Ecto neural progenitor cell (in vitro differentiated cells): ENCODE results near the gene C5AR2.
"Not testable (repeated sequence)": the region's sequence is repeated elsewhere in the genome, so short reads cannot be mapped to it uniquely, and the experiment has no call there.

ENCODE experiments used
- DNase-seq: peaks from one replicate; pipeline ENCODE4 v3.0.0-alpha.2; 2018; ENCODE audit warnings: low spot score

The C5AR2 gene

DNA sequence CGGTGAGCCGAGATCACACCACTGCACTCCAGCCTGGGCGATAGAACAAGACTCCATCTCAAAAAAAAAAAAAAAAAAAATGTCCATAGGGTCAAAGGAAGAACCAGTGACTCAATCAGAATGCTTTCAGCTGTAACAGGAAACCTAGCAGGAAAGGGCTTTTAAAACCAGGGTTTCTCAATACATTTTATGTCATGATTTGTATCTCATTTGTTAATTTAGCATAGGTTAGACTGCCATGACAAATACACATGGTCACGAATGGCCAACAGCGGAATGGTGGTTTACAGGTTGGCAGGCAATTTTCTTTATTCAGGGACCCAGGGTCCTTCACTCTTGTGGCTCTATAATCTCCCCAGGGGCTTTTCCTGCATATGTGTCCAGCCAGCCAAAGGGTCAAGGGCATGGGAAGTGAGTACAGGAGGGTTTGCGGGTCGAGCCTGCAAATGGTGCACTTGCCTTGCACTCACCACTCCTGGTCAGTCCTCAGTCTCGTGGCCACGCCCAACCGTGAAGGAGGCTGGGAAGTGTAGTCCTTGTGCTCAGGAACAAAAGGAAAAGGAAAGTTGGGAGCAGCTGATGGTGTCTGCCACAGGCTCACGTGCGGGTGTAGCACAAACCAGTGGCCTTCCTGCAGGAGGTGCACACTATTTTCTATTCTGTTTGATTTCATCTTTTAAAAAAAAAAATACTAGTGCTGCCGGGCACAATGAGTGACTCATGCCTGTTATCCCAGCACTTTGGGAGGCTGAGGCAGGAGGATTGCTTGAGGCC, 32.0 kb downstream of the C5AR2 start:
- no peak for DNase-seq

DNA sequence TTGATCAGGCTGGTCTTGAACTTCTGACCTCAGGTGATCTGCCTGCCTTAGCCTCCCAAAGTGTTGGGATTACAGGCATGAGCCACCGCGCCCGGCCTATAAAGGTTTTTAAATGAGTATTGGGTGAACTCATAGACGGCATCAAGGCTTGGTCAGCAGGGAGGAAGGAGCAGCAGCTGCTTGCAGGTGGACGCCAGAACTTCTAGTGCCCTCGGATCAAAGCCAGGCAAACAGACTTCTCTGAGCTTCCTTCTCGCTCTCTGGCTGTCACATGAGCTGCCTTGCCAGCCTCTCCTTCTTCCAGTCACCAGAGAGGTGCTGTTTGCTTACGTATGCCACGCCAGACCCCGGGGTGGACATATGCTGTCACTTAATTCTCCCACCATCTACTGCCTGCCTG, 33.5 kb downstream of the C5AR2 start:
- not testable (repeated sequence) for DNase-seq

DNA sequence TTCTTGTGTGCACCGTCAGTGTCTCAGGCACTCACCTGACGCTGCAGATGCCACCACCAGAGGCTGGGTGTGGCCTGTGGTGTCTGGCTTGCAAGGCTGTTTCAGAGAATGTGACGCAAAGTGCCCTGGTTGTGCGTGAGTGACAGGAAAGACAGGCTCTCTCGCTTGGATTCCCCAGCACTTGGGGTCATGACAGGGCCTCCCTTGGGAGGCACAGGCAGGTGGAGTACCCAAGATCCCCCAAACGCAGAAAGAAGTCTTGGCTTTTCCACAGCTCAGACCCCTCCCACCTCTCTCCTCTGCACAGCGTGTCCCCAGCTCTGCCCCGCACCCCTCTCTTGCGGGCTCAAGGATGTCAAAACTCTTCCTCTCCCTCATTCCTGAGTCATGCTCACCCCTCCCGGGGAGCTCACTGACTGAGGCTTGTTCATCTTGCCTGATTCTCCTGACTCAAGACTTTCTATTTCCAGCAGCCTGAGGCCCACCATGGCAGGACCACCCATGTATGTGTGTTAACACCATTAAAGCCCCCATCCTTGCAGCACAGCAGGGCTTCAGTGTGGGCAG, 38.2 kb downstream of the C5AR2 start:
- no peak for DNase-seq

DNA sequence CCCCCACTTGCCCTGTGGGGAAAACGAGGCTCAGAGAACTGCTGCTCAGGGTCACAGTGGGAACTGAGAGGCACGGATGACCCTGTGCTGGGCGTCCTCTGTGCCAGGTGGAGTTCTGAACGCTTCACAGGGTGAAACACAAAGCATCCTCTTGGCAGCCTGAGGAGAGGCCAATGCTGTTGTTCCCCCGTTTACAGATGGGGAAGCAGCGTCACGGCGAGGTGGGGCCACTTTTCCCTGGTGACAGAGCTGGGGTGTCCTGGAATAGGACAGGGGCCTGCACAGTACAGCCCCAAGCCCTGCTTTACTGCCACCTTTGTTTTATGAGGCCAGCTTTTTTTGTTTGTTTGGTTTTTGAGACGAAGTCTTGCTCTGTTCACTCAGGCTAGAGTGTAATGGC, 39.3 kb downstream of the C5AR2 start:
- DNase-seq, result no peak

DNA sequence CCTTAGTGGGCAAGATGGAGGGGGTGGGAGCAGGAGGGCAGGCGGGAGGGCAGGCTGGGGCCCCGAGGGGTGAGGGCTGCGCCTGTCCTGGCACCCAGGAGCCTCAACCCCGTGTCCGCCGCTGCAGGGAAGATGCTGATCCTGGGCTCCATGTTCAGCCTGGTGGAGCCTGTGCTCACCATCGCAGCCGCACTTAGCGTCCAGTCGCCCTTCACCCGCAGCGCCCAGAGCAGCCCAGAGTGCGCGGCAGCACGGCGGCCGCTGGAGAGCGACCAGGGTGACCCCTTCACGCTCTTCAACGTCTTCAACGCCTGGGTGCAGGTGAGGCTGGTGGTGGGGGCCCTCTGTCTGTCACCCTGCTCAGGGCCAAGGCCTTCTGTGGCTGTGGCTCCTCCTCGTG, 40.6 kb downstream of the C5AR2 start:
- DNase-seq, result no peak

DNA sequence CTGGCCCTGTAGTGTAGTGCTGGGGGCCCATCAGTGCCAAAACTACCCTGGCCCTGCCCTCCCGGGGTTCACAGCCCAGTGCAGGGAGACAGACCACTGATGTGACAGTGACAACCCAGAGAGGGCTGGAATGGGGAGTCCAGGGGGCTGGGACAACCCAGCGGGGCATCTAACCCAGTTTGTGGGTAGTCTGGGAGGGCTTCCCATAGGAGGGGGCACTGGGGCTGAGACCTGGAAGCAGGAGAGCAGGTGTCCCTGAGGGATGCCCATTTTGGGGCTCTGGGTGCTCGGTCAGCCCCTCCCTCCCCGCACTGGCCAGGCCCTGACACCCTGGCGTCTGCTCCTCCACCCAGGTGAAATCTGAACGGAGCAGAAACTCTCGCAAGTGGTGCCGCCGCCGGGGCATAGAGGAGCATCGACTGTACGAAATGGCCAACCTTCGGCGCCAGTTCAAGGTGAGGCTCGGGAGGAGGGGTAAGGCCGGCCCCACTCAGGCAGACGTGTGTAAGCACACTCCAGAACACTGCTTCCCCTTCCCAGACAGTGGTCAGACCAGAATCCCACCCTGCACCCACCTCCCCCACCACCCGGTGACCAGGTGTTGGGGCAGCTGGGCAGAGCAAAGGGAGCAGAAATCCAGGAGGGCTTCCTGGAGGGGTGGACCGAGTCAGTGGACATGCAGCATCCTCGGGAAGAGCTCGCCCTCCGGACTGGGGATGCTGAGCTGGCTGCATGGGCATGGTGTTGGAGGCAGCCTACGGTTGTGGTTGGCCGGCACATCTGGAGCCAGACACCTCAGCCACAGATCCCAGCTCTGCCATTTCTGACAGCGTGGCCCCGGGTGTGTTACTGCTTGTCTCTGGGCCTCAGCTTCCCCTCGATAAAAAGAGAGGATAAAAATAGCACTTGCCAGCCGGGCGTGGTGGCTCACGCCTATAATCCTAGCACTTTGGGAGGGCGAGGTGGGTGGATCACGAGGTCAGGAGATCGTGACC, 41.6 kb downstream of the C5AR2 start:
- no peak for DNase-seq

DNA sequence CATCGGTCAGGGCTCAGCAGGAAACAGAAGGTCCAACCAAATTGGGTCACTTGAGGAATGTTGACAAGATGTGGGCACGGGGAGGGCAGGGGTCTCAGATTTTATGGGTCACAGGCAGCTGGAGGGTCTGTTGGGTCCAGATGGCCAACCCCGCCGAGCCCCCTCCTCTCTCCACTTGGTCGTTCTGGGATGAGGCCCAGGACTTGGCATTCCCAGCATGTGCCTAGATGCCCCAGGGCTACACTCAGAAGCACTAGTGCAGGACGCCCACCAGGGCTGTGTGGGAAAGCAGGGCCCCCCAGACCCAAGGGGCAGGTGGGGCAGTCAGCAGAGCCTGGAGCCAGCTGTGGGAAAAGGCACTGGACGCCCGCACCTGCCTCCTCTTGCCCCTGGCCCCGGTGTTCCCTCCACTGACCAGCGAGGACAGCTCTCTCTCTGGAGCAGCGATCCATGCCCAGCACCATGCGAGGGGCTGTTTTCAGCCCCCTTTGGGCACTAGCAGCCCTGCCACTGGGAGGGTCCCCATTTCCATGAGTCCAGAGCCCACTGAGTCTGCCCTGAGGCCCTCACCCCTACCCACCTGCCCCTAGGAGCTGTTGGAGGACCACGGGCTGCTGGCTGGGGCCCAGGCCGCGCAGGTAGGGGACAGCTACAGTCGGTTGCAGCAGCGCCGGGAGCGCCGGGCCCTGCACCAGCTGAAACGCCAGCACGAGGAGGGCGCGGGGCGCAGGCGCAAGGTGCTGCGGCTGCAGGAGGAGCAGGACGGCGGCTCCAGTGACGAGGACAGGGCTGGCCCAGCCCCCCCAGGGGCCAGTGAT, 43.1 kb downstream of the C5AR2 start:
- no peak for DNase-seq

DNA sequence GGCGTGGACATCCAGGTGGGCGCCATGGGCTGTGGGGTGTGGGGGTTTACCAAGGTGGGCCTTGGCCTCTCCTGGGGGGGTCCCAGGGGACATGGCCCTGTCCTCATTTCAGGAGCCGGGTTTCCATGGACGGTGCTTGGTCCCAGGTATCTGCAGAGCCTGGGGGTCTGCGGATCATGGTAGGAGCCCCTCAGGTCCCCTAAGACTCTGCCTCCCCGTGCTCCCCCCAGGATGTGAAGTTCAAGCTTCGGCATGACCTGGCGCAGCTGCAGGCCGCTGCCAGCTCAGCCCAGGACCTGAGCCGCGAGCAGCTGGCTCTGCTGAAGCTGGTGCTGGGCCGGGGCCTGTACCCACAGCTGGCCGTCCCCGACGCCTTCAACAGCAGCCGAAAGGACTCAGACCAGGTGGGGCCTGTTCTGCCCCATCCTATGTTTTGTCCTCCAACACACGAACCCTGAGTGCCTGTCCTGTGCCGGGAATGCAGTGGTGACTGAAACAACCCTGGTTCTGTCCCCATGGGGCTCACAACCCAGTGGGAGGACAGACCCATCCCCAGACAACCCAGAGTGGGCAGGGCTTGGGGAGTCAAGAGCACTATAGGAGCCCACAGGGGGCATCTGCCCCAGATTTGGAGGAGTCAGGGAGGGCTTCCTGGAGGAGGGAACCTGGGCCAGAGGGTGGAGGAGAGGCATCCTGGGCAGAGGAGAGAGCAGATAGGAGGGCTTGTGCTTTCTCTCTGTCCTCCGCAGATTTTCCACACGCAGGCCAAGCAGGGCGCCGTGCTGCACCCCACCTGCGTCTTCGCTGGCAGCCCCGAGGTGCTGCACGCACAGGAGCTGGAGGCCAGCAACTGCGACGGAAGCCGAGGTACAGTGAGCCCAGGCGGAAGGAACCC, 44.0 kb downstream of the C5AR2 start:
- no peak for DNase-seq

DNA sequence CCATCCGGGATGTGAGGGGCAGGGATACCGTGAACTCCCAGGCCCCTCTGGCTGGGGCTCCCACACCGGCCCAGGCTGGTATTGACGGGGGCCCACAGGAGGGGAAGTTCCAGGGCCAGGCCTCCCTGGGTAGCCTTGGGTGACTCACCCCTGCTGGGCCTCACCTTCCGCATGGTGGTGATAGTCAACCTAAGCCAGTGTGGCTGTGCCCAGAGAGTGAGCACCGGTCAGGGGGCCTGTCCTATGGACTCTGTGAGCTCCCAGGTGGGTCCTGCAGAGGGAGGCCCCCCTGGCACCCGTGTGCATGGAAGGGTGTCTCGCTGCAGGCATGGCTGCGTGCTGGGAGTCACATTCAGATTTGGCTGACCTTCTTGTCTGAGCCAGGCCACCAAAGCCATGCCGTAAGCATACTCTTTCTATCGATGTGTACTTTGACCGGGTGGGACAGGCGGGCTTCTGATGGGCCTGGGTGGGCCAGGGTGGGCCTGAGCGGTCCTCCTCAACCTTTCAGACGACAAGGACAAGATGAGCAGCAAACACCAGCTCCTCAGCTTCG, 44.7 kb downstream of the C5AR2 start:
- DNase-seq, result no peak

DNA sequence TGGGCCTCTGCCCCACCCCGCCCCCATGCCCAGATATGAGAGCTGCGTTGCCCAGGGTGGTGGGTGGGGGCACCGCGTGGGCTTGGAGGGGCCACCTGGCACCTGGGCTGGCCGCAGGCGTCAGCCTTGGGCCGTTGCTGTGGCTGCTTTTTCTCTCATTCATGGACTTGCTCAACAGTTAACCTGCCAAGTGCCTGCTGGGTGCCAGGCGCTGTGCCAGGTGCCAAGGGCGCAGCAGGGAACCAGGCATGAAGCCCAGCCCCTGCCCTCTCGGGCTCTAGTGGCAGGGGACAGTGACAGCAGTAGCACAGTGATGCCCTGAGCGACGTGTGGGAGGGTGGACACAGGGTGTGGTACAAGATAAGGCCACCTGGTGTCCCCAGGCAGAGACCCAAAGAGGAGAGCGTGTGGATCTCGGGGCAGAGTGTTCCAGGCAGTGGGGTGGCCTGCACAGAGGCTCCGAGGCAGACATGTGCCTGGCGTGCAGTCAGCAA, 45.3 kb downstream of the C5AR2 start:
- DNase-seq, result no peak

DNA sequence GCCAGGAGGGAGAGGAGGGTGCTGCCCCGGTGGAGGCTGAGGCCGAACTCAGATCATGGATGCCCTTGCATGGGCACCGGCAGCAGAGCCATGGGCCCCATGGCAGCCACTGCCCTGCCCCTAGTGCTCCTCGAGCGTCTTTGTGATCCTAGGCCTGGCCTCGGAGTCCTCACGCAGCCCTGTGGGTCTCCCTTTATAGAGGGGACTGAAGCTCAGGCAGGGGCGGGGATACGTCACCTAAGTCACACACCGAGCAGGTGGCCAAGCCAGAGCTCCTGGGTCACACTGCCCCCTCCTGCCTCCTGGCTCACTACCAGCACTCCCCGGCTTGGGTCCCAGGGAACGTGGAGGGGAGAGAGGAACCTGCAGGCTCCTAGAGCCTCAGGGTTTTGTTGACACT, 45.8 kb downstream of the C5AR2 start:
- DNase-seq, result no peak

DNA sequence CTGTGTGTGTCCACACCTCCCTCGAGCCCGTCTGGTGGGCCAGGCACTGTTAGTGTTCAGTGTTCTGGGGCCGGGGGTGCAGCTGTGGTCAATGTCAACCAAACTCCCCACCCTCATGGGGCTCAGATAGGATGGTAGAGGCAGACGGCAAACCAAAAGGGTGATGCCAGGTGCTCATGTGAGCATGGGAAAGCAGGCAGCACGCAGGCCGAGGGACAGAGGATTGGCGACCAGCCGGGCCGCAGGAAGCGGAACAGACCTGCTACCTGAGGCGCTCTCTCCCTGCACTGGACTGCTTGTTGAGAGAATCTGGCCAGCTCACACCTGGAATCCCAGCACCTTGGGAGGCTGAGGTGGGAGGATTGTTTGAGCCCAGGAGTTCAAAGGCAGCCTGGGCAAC, 46.3 kb downstream of the C5AR2 start:
- no peak for DNase-seq

DNA sequence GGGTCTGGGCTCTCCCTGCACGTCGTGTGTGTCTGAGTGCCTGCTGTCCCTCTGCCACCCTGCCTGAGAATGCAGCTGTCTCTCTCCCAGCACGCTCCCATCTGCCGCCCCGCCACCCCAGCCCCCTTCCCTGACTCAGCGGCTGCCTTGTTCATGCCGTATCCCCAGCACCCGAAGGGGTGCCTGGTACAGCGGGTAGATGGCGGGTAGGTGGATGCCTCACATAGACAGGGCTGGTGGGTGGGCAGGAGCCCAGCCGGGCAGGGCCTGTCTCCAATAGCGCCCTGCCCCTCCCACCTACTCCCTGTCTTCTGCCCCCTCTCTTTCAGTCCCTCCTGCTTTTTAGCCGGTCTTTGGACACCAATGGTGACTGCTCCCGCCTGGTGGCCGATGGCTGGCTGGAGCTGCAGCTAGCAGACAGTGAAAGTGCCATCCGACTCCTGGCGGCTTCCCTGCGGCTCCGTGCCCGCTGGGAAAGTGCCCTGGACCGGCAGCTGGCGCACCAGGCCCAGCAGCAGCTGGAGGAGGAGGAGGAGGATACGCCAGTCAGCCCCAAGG, 47.5 kb downstream of the C5AR2 start:
- DNase-seq, result no peak

DNA sequence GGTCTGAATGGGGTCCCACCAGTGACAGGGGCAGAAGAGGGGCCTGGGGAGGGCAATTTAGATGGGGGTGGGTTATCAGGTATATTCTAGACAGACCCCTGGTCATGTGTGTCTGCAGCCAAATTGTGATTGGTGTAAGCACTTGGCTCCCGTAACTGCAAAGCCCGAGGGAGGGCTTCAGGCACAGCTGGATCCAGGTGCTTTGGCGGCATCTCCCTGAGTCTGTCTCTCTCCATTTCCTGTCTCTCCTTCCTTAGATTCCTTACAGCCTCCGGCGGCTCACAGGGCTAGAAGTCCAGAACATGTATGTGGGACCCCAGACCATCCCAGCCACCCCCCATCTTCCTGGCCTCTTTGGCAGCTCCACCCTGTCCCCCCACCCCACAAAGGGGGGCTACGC, 48.6 kb downstream of the C5AR2 start:
- DNase-seq, result no peak

DNA sequence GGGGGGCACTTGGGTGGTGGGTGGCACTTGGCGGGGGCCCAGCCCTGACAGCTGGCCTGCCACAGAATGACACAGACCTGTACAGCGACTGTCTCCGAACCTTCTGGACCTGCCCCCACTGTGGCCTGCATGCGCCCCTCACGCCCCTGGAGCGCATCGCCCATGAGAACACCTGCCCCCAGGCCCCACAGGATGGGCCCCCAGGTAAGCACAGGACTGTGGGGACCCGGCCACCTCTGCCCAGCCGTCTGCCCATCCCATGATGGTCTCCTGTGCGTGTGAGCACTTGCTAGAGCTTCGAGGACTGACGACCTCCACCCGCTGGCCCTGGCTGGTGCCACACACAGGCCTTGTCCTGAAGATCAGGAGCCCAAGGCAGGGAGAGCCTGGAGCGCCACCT, 49.1 kb downstream of the C5AR2 start:
- no peak for DNase-seq

DNA sequence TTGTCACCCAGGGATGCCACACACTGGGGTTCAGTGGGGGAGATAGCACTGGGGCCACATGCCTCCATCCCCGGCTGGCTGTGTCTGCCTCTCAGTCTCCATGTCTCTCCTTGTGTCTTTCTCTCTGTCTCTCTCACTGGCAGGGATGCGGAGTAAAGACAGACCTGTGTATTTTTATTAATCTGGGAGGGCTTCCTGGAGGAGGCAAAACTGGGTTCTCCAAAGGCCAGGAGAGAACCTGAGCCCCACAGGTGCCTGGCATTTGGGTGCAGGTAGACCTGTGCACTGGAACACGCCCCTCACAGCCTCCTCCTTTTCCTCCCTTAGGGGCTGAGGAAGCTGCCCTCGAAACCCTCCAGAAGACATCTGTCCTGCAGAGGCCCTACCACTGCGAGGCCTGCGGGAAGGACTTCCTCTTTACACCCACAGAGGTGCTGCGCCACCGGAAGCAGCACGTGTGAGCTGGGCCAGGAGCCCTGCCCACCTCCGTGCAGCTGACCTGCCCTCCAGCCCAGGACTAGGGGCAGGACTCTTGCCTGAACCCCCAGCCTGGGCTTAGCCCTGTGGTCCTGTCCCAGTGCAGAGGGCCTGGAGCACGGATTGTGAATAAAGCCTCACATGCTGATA, 49.8 kb downstream of the C5AR2 start:
- DNase-seq, result no peak

DNA sequence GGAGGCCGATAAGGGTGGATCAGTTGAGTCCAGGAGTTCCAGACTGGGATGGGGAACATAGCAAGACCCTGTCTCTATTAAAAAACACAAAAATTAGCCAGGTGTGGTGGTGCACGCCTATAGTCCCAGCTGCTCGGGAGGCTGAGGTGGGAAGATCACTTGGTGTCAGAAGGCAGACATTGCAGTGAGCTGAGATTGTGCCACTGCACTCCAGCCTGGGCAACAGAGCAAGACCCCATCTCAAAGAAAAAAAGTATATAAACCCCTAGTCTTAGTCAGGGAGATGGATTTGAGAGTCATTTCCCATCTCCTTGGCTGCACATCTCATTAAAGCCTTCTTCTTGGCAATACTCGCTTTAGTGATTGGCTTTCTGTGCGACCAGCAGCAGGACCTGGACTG, 51.9 kb downstream of the C5AR2 start:
- DNase-seq, result not testable (repeated sequence)

DNA sequence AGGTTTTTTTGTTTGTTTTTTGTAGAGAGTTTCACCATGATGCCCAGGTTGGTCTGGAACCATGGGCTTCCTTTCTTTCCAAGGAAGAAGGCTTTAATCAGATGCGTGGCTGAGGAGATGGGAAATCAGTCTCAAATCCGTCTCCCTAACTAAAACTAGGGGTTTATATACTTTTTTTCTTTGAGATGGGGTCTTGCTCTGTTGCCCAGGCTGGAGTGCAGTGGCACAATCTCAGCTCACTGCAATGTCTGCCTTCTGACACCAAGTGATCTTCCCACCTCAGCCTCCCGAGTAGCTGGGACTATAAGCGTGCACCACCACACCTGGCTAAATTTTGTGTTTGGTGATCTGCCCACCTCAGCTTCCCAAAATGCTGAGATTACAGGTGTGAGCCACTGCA, 52.6 kb downstream of the C5AR2 start:
- not testable (repeated sequence) for DNase-seq

DNA sequence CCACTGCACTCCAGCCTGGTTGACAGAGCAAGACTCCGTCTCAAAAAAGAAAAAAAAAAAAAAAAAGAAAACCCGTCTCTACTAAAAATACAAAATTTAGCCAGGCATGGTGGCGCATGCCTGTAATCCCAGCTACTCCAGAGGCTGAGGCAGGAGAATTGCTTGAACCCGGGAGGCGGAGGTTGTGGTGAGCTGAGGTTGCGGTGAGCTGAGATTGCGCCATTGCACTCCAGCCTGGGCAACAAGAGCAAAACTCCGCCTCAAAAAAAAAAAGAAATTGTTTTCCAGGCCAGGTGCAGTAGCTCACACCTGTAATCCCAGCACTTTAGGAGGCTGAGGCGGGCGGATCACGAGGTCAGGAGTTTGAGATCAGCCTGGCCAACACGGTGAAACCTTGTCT, 54.6 kb downstream of the C5AR2 start:
- DNase-seq, result not testable (repeated sequence)

DNA sequence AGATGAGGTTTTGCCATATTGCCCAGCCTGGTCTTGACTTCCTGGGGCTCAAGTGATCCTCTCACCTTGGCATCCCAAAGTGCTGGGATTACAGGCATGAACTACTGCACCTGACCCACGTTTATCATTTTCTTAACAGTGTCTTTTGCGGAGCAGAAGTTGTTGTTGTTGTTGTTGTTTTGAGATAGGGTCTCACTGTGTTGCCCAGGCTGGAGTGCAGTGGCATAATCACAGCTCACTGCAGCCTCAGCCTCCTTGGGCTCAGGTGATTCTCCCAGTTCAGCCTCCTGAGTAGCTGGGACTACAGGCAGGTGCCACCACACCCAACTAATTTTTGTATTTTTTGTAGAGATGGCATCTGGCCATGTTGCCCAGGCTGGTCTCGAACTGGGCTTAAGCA, 55.6 kb downstream of the C5AR2 start:
- DNase-seq, result not testable (repeated sequence)
